ENCODE results near the gene SMC2.

DNA sequence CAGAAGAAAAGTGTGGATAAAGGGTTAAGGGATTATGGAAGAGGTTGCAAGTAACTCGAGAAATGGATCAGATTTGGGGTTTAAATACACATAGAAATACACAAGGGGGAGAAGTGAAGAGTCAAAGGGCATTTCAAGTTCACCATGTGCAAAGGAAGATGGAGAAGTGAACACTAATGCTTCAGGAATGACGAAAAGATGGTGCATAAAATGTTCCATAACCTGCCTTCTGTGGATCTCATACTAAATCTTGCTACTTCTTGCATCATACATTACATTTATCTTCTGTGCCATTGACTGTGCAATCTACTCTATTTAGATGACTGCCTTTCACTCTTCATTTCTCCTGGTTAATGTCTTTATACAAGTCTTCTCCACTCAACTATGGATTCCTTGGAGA, 5.7 kb upstream of the SMC2 start:
- TF ChIP-seq CTCF (conservative IDR thresholded peaks at IDR 0.05 in 1 of 2, IDR thresholded peaks at IDR 0.05 in 1 of 2; ENCODE audit: extremely low read depth in 1 of 2, insufficient read depth in 1 of 2, low read depth in 1 of 2, low read length in 2 of 2) = no peak
- no peak for TF ChIP-seq EZH2 (IDR thresholded peaks at IDR 0.05; ENCODE audit: borderline replicate concordance, low read length)
